ENCODE data around the gene MAP4.

Gene MAP4

DNA sequence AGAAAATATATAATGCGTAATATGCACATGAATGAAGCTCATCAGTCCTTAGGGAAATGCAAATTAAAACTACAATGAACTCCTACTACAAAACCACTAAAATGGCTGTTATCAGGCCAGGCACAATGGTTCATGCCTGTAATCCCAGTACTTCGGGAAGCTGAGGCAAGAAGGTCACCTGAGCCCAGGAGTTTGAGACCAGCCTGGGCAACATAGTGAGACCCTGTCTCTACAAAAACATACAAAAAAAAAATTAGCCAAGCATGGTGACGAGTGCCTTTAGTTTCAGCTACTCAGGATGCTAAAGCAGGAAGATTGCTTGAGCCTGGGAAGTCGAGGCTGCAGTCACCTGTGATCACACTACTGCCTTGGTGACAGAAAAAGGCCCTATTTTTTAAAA is 85.2 kb downstream of the MAP4 start:
- in situ Hi-C loops (cut with MboI; ENCODE audit: low sequenced_read_pairs, unreplicated experiment) = no loop called here
- TF ChIP-seq, protein P1, sequence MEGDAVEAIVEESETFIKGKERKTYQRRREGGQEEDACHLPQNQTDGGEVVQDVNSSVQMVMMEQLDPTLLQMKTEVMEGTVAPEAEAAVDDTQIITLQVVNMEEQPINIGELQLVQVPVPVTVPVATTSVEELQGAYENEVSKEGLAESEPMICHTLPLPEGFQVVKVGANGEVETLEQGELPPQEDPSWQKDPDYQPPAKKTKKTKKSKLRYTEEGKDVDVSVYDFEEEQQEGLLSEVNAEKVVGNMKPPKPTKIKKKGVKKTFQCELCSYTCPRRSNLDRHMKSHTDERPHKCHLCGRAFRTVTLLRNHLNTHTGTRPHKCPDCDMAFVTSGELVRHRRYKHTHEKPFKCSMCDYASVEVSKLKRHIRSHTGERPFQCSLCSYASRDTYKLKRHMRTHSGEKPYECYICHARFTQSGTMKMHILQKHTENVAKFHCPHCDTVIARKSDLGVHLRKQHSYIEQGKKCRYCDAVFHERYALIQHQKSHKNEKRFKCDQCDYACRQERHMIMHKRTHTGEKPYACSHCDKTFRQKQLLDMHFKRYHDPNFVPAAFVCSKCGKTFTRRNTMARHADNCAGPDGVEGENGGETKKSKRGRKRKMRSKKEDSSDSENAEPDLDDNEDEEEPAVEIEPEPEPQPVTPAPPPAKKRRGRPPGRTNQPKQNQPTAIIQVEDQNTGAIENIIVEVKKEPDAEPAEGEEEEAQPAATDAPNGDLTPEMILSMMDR (IDR thresholded peaks at IDR 0.05; ENCODE audit: borderline replicate concordance, control extremely low read depth, extremely low read depth, insufficient read depth, missing control alignments) = no peak
- no peak for DNase-seq (ENCODE audit: low spot score)

DNA sequence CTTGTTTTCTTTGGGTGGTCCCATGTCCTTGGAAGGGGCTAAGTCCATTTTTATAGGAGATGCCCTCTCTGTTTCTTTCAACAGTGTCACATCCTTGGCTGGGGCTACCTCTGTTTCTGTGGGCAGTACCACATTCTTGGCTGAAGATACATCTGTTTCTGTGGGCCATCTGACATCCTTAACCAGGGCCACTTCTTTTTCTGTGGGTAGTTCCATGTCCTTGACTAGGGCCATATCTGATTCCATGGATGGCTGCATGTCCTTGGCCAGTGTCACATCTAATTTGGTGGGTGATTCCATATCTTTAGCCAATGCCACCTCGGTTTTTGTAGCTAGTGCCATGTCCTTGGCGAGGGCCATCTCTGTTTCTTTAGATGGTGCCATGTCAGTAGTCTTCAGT is 99.5 kb downstream of the MAP4 start:
- TF ChIP-seq, protein P1 (IDR thresholded peaks at IDR 0.05; ENCODE audit: borderline replicate concordance, control extremely low read depth, extremely low read depth, insufficient read depth, missing control alignments) = no peak
- no peak for DNase-seq (ENCODE audit: low spot score)
- in situ Hi-C loops (cut with MboI; ENCODE audit: low sequenced_read_pairs, unreplicated experiment) = no loop called here

DNA sequence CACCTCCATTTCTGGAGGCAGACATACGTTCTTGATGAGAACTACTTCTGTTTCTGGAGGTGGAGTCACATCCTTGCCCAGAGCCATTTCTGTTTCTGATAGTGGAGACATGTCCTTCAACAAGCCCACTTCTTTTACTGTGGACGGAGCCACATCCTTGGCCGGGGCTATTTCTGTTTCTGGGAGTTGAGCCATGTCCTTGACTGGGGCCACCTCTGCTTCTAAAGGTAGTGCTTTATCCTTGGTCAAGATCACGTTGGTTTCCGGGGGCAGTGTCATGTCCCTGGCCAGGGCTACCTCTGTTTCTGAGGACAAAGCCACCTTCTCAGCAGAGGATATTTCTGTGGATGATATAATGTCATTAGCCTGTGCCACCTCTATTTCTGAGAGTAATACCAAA is 100.0 kb downstream of the MAP4 start:
- no peak for DNase-seq (ENCODE audit: low spot score)
- TF ChIP-seq, protein P1 (IDR thresholded peaks at IDR 0.05; ENCODE audit: borderline replicate concordance, control extremely low read depth, extremely low read depth, insufficient read depth, missing control alignments) = no peak
- in situ Hi-C loops (cut with MboI; ENCODE audit: low sequenced_read_pairs, unreplicated experiment) = no loop called here

DNA sequence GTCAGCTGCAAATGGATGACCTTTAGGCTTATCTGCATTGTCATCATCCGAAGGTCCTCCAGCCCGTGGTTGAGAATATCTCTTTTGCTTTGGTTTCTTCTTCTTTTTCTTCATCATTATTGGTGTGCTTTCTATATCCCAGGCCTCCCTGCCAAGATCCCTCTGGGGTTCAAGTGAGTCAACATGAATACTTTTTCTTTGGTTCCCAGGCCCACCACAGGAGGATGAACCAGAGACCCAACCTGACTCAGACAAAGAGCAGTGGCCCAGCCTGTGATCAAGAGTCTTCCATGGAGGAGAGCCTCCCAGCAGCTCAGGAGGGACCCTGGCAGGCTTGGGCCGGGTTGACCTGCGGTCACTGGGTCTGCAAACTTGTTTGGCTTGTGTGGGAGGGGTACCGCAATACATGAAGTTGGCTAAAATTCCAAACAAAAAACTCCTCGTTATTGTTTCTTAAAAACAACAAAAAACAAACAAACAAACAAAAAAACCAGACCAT is 104.2 kb downstream of the MAP4 start:
- in situ Hi-C loops (cut with MboI; ENCODE audit: low sequenced_read_pairs, unreplicated experiment) = no loop called here
- TF ChIP-seq, protein P1 (IDR thresholded peaks at IDR 0.05; ENCODE audit: borderline replicate concordance, control extremely low read depth, extremely low read depth, insufficient read depth, missing control alignments) = no peak
- DNase-seq (ENCODE audit: low spot score) = no peak

DNA sequence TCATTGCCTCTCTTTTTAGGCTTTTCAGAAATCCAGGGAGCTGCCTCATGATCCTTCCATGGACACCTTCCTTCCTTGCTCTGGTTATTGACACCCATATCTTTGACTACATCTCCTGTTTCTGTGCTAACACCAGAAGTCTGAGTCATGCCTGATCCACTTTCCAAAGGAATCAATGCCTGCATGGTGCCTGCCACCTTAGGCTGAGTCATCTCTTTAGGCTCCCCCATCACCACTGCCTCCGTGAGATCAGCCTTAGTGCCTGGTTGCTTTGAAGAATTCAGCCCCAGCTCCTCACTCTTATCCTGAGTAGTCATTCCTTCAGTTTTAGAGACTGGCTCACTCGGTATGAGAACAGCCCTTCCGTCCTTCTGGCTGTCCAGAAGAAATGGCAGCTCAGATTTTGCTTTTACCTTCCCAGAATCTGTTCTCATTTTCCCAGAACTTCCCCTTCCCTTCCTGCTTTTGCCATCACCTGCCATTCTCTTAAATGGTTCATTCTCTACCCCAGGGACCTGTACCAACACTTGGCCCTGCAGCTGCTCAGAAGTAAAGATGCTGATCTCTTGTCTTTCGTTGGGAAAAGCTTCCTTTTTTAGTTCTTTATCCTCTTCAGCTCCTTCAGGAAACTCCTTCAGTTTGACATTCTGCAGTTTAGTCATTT is 105.3 kb downstream of the MAP4 start:
- in situ Hi-C loops (cut with MboI; ENCODE audit: low sequenced_read_pairs, unreplicated experiment) = no loop called here
- DNase-seq (ENCODE audit: low spot score) = no peak
- TF ChIP-seq, protein P1 (IDR thresholded peaks at IDR 0.05; ENCODE audit: borderline replicate concordance, control extremely low read depth, extremely low read depth, insufficient read depth, missing control alignments) = no peak

DNA sequence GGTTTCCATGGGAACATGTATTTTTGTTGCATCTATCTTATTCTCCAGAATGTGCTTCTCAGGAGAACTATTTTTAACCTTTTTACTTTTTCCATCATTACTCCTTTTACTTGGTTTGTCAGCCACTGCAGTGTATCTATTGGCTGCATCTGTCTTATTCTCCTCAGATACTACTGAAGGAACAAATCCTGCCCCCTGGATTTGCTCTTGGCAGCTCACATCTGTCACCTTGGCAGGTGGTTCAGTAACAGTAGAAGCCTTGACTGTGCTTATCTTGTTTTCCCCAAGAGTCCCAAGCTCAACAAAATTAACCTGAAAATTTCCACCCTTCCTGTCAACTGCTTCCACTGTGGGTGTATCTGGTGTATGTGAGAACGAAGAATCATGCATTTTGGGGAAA is 106.0 kb downstream of the MAP4 start:
- in situ Hi-C loops (cut with MboI; ENCODE audit: low sequenced_read_pairs, unreplicated experiment) = no loop called here
- TF ChIP-seq, protein P1 (IDR thresholded peaks at IDR 0.05; ENCODE audit: borderline replicate concordance, control extremely low read depth, extremely low read depth, insufficient read depth, missing control alignments) = no peak
- no peak for DNase-seq (ENCODE audit: low spot score)
